ENCODE data around the gene HSP90AB1. TPM values are rescaled to one million over a fixed set of nuclear protein-coding genes. Genes with fewer than 3 reads are reported as not detected.

HSP90AB1 gene
- total RNA-seq, 3 donors from 2014 or later (not counting 1 experiment from before 2014, with no cell fraction given): 256 to 372 (median 308) TPM

GRCh38 chr6:44255871-44256774 is 9.2 kb downstream of the HSP90AB1 start:
- H3K4me3 Mint-ChIP-seq: peak overlapping the region; percentile 86
- ATAC-seq: no peak
- Histone ChIP-seq H3K9me3 (ENCODE audit: control insufficient read depth, insufficient read depth, low read length) (no peaks in the 10 kb centered on the region), H3K36me3 (ENCODE audit: control insufficient read depth, insufficient read depth, low read length) (peaks cover 56% of the 10 kb centered on the region), H3K4me1 (ENCODE audit: control insufficient read depth, insufficient read depth, low read length) (peaks cover 23% of the 10 kb centered on the region), H3K4me3 (ENCODE audit: low read length) (peak overlapping the region; percentile 71), H3K27me3 (ENCODE audit: control insufficient read depth, insufficient read depth, low read length) (no peaks in the 10 kb centered on the region), H3K27ac (ENCODE audit: low read length) (peak overlapping the region; percentile 64)
- H3K9me3 Mint-ChIP-seq: no peaks in the 10 kb centered on the region
- TF ChIP-seq, protein P1, sequence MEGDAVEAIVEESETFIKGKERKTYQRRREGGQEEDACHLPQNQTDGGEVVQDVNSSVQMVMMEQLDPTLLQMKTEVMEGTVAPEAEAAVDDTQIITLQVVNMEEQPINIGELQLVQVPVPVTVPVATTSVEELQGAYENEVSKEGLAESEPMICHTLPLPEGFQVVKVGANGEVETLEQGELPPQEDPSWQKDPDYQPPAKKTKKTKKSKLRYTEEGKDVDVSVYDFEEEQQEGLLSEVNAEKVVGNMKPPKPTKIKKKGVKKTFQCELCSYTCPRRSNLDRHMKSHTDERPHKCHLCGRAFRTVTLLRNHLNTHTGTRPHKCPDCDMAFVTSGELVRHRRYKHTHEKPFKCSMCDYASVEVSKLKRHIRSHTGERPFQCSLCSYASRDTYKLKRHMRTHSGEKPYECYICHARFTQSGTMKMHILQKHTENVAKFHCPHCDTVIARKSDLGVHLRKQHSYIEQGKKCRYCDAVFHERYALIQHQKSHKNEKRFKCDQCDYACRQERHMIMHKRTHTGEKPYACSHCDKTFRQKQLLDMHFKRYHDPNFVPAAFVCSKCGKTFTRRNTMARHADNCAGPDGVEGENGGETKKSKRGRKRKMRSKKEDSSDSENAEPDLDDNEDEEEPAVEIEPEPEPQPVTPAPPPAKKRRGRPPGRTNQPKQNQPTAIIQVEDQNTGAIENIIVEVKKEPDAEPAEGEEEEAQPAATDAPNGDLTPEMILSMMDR (IDR thresholded peaks at IDR 0.05): no peak
- peaks cover 45 to 62% of the 10 kb centered on the region in 2 donors for H3K4me1 Mint-ChIP-seq
- 24% methylated on average over 15 of the region's 15 CpGs for WGBS (ENCODE audit: insufficient coverage)
- H3K27me3 Mint-ChIP-seq (ENCODE audit: low read depth in 2 of 2): no peaks in the 10 kb centered on the region
- H3K27ac Mint-ChIP-seq: peak overlapping the region; percentile 90 to 97
- intact Hi-C loops (cut with micrococcal nuclease): loop anchor here (2.0 kb wide), 1 partner anchor 83 kb away; no protein-coding TSS in a partner anchor
- H3K36me3 Mint-ChIP-seq: no peaks in the 10 kb centered on the region
- DNase-seq: peak in 1 of 2 donors; percentile 61

- TF ChIP-seq, protein P1 (IDR thresholded peaks at IDR 0.05): no peak
- peak overlapping the region; percentile 86 for H3K4me3 Mint-ChIP-seq
- Histone ChIP-seq H3K4me3 (ENCODE audit: low read length) (peak overlapping the region; percentile 71), H3K36me3 (ENCODE audit: control insufficient read depth, insufficient read depth, low read length) (peaks cover 54% of the 10 kb centered on the region), H3K9me3 (ENCODE audit: control insufficient read depth, insufficient read depth, low read length) (no peaks in the 10 kb centered on the region), H3K27ac (ENCODE audit: low read length) (peak overlapping the region; percentile 64), H3K27me3 (ENCODE audit: control insufficient read depth, insufficient read depth, low read length) (no peaks in the 10 kb centered on the region), H3K4me1 (ENCODE audit: control insufficient read depth, insufficient read depth, low read length) (peaks cover 27% of the 10 kb centered on the region)
- peak overlapping the region; percentile 90 to 97 for H3K27ac Mint-ChIP-seq
- 2% methylated on average over 12 of the region's 12 CpGs for WGBS (ENCODE audit: insufficient coverage)
- H3K4me1 Mint-ChIP-seq: peaks cover 45 to 63% of the 10 kb centered on the region in 2 donors
- no peaks in the 10 kb centered on the region for H3K9me3 Mint-ChIP-seq
- ATAC-seq (no peak), DNase-seq (no peak)
- intact Hi-C loops (cut with micrococcal nuclease): loop anchor here (1.0 to 2.0 kb wide), 3 partner anchors 9 to 84 kb away; partner anchors contain the start of genes HSP90AB1 and SLC29A1
- no peaks in the 10 kb centered on the region for H3K36me3 Mint-ChIP-seq
- H3K27me3 Mint-ChIP-seq (ENCODE audit: low read depth in 2 of 2): no peaks in the 10 kb centered on the region
Measured at GRCh38 chr6:44256775-44257024, 9.8 kb downstream of the HSP90AB1 start.

GRCh38 chr6:44257025-44257752 is 10.3 kb downstream of the HSP90AB1 start, which contains the start of gene SLC35B2:
TSS of gene SLC35B2 (minus strand) at chr6:44257528. CDS start at chr6:44257410, 118 bp downstream.
- Mint-ChIP-seq H3K9me3 (no peaks in the 10 kb centered on the region), H3K4me3 (peak within 1 kb of the TSS; percentile 92), H3K27ac (peak within 1 kb of the TSS; percentile 90 to 97), H3K36me3 (no peaks in the 10 kb centered on the region), H3K27me3 (ENCODE audit: low read depth in 2 of 2) (no peaks in the 10 kb centered on the region), H3K4me1 (peaks cover 45 to 64% of the 10 kb centered on the region in 2 donors)
- Histone ChIP-seq H3K27ac (ENCODE audit: low read length) (peak within 1 kb of the TSS; percentile 79), H3K27me3 (ENCODE audit: control insufficient read depth, insufficient read depth, low read length) (no peaks in the 10 kb centered on the region), H3K4me3 (ENCODE audit: low read length) (peak within 1 kb of the TSS; percentile 71), H3K9me3 (ENCODE audit: control insufficient read depth, insufficient read depth, low read length) (no peaks in the 10 kb centered on the region), H3K4me1 (ENCODE audit: control insufficient read depth, insufficient read depth, low read length) (peaks cover 32% of the 10 kb centered on the region), H3K36me3 (ENCODE audit: control insufficient read depth, insufficient read depth, low read length) (peaks cover 51% of the 10 kb centered on the region)
- TF ChIP-seq, protein P1 (IDR thresholded peaks at IDR 0.05): peak; percentile 66
- DNase-seq (peak; percentile 76 to 86), ATAC-seq (peak; percentile 80 to 92 (median 86))
- under 1% methylated on average over 80 of the region's 80 CpGs for WGBS (ENCODE audit: insufficient coverage)
- intact Hi-C loops (cut with micrococcal nuclease): loop anchor here (1.0 to 2.0 kb wide), 3 partner anchors 10 to 84 kb away; partner anchors contain the start of genes HSP90AB1 and SLC29A1

Data from natural killer cell (primary cell).